ENCODE results near the gene MAK.

DNA sequence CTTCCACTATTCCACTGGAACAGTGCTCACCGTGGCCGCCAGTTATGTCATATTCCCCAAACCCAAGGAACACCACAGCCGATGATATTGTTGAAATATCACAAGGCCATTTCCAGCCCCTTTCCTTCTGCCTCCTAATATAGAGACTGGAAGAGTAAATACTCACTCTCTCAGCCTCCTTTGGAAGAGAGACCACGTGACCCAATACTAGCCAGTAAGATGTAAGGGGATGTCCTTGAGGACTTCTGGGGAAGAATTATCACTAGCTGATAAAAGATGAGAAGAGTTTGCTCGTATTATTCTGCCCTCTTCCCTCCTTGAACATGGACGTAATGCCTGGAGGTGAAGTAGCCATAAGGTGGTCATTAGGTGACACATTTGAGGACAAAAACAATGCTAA is 13.5 kb downstream of the MAK start:
- TF ChIP-seq, protein P1, sequence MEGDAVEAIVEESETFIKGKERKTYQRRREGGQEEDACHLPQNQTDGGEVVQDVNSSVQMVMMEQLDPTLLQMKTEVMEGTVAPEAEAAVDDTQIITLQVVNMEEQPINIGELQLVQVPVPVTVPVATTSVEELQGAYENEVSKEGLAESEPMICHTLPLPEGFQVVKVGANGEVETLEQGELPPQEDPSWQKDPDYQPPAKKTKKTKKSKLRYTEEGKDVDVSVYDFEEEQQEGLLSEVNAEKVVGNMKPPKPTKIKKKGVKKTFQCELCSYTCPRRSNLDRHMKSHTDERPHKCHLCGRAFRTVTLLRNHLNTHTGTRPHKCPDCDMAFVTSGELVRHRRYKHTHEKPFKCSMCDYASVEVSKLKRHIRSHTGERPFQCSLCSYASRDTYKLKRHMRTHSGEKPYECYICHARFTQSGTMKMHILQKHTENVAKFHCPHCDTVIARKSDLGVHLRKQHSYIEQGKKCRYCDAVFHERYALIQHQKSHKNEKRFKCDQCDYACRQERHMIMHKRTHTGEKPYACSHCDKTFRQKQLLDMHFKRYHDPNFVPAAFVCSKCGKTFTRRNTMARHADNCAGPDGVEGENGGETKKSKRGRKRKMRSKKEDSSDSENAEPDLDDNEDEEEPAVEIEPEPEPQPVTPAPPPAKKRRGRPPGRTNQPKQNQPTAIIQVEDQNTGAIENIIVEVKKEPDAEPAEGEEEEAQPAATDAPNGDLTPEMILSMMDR (IDR thresholded peaks at IDR 0.05 in 8 of 11, conservative IDR thresholded peaks at IDR 0.05 in 3 of 11): no peak
- TF ChIP-seq POLR2A (IDR thresholded peaks at IDR 0.05): no peak
- TF ChIP-seq POLR2AphosphoS5 (IDR thresholded peaks at IDR 0.05): no peak
